ENCODE measurements around the gene CYP21A2.
A peak's percentile ranks its signal among the peaks of the same experiment; 100 is the strongest.
"Not testable (repeated sequence)": the region's sequence is repeated elsewhere in the genome, so short reads cannot be mapped to it uniquely, and the experiment has no call there.

CYP21A2 gene

GRCh38 chr6:32047539-32047854 lies 9.3 kb downstream of the CYP21A2 start:
- ATAC-seq = no peak
- TF ChIP-seq ARNTL (CRISPR knock-in tag; IDR thresholded peaks at IDR 0.05; ENCODE audit: borderline replicate concordance, low read depth) (no peak), OSR1 (CRISPR knock-in tag; IDR thresholded peaks at IDR 0.05) (no peak), ZNF70 (CRISPR knock-in tag; IDR thresholded peaks at IDR 0.05) (no peak), TSHZ2 (CRISPR knock-in tag; IDR thresholded peaks at IDR 0.05) (no peak), TOX (CRISPR knock-in tag; IDR thresholded peaks at IDR 0.05; ENCODE audit: borderline replicate concordance) (no peak), ZNF8 (CRISPR knock-in tag; IDR thresholded peaks at IDR 0.05) (no peak), TCF4 (CRISPR knock-in tag; IDR thresholded peaks at IDR 0.05; ENCODE audit: borderline replicate concordance) (no peak), CSRNP3 (CRISPR knock-in tag; IDR thresholded peaks at IDR 0.05) (no peak), ESRRG (CRISPR knock-in tag; IDR thresholded peaks at IDR 0.05) (no peak), POU6F1 (CRISPR knock-in tag; IDR thresholded peaks at IDR 0.05; ENCODE audit: borderline replicate concordance, low read depth) (no peak), GLIS3 (CRISPR knock-in tag; IDR thresholded peaks at IDR 0.05) (no peak), ZC3H10 (CRISPR knock-in tag; IDR thresholded peaks at IDR 0.05) (no peak), PPARA (CRISPR knock-in tag; IDR thresholded peaks at IDR 0.05; ENCODE audit: borderline replicate concordance) (no peak), PATZ1 (CRISPR knock-in tag; IDR thresholded peaks at IDR 0.05; ENCODE audit: borderline replicate concordance) (no peak), BACH2 (CRISPR knock-in tag; IDR thresholded peaks at IDR 0.05; ENCODE audit: borderline replicate concordance) (no peak), RARB (CRISPR knock-in tag; IDR thresholded peaks at IDR 0.05) (no peak), ZFP3 (CRISPR knock-in tag; IDR thresholded peaks at IDR 0.05) (no peak), ISL1 (CRISPR knock-in tag; IDR thresholded peaks at IDR 0.05) (no peak)

- ATAC-seq = peak; percentile 91
- TF ChIP-seq ARNTL (CRISPR knock-in tag; IDR thresholded peaks at IDR 0.05; ENCODE audit: borderline replicate concordance, low read depth) = no peak
- TF ChIP-seq TCF4 (CRISPR knock-in tag; IDR thresholded peaks at IDR 0.05; ENCODE audit: borderline replicate concordance) = no peak
- TF ChIP-seq SNAI2 (CRISPR knock-in tag; IDR thresholded peaks at IDR 0.05) = no peak
- TF ChIP-seq ISL1 (CRISPR knock-in tag; IDR thresholded peaks at IDR 0.05) = no peak
- TF ChIP-seq TSHZ2 (CRISPR knock-in tag; IDR thresholded peaks at IDR 0.05) = no peak
- no peak for TF ChIP-seq PATZ1 (CRISPR knock-in tag; IDR thresholded peaks at IDR 0.05; ENCODE audit: borderline replicate concordance)
- TF ChIP-seq PPARA (CRISPR knock-in tag; IDR thresholded peaks at IDR 0.05; ENCODE audit: borderline replicate concordance) = no peak
- no peak for TF ChIP-seq ZFP30 (CRISPR knock-in tag; IDR thresholded peaks at IDR 0.05)
- TF ChIP-seq CSDC2 (CRISPR knock-in tag; IDR thresholded peaks at IDR 0.05) = no peak
- TF ChIP-seq ZNF565 (CRISPR knock-in tag; conservative IDR thresholded peaks at IDR 0.05; ENCODE audit: low read depth) = no peak
- no peak for TF ChIP-seq TOX (CRISPR knock-in tag; IDR thresholded peaks at IDR 0.05; ENCODE audit: borderline replicate concordance)
- no peak for TF ChIP-seq BACH2 (CRISPR knock-in tag; IDR thresholded peaks at IDR 0.05; ENCODE audit: borderline replicate concordance)
- no peak for TF ChIP-seq ZNF70 (CRISPR knock-in tag; IDR thresholded peaks at IDR 0.05)
- no peak for TF ChIP-seq ZFP3 (CRISPR knock-in tag; IDR thresholded peaks at IDR 0.05)
- no peak for TF ChIP-seq ZNF8 (CRISPR knock-in tag; IDR thresholded peaks at IDR 0.05)
- TF ChIP-seq OSR1 (CRISPR knock-in tag; IDR thresholded peaks at IDR 0.05) = no peak
- TF ChIP-seq ZC3H10 (CRISPR knock-in tag; IDR thresholded peaks at IDR 0.05) = no peak
- TF ChIP-seq CSRNP3 (CRISPR knock-in tag; IDR thresholded peaks at IDR 0.05) = no peak
- no peak for TF ChIP-seq GLIS3 (CRISPR knock-in tag; IDR thresholded peaks at IDR 0.05)
Measured at GRCh38 chr6:32047855-32048766, 9.9 kb downstream of the CYP21A2 start.

- ATAC-seq = not testable (repeated sequence)
Measured at GRCh38 chr6:32049149-32049548, 10.9 kb downstream of the CYP21A2 start.
